Colonic mucosa (tissue), 4 donors: ENCODE results near the gene ABI1. TPM values are rescaled to one million over a fixed set of nuclear protein-coding genes. Genes with fewer than 3 reads are reported as not detected.
"Not testable (repeated sequence)": the region's sequence is repeated elsewhere in the genome, so short reads cannot be mapped to it uniquely, and the experiment has no call there.

Source experiments
- DNase-seq: peaks from one replicate; pipeline ENCODE4 v3.0.0-alpha.2; 2020
- H3K27ac ChIP-seq: fragments of 200-600 bp; one replicate; pipeline ENCODE4 v1.8.0; 2021
- H3K27me3 ChIP-seq: fragments of 200-600 bp; one replicate; pipeline ENCODE4 v1.8.0; 2021
- H3K36me3 ChIP-seq: fragments of 200-600 bp; one replicate; pipeline ENCODE4 v1.8.0; 2021
- H3K4me1 ChIP-seq: fragments of 200-600 bp; one replicate; pipeline ENCODE4 v1.8.0; 2021; ENCODE audit warnings: mild to moderate bottlenecking
- H3K4me3 ChIP-seq: fragments of 200-600 bp; one replicate; pipeline ENCODE4 v1.8.0; 2021
- H3K9ac ChIP-seq, 2 donors: one replicate each; pipeline ENCODE4 v1.7.0; 2013; ENCODE audit warnings: control low read depth in 2 of 2, low read depth in 2 of 2, low read length in 2 of 2
- H3K9me3 ChIP-seq: fragments of 200-600 bp; one replicate; pipeline ENCODE4 v1.8.0; 2021
- intact Hi-C: fragments of 100-400 bp; cut with DNase I; formaldehyde crosslinking; loops from one replicate; pipeline ENCODE4 v1.14.1; 2022
- total RNA-seq, 2 donors: library from RNA; stranded (reverse); fragmentation: NEBNext Ultra II Directional in 1 of 2; extraction: Animal tissue kit (Norgen Biotek cat#: 25700) in 1 of 2; gene quantifications; one replicate each; pipeline ENCODE4 v1.2.1, GENCODE V29; 2021
- TF ChIP-seq, protein P1 (sequence below): fragments of 200-600 bp; IDR thresholded peaks from one replicate; pipeline ENCODE4 v1.8.0; 2022; ENCODE audit warnings: antibody characterized with exemption, mild to moderate bottlenecking
- donor health status: healthy.
- donor health status: DM: no; HTN: no; CAD: no.
- donor health status: DM: no; HTN: no; CAD: no.

ABI1 gene
- total RNA-seq, result 10 to 100 TPM; 45.6 to 65.3 TPM

DNA sequence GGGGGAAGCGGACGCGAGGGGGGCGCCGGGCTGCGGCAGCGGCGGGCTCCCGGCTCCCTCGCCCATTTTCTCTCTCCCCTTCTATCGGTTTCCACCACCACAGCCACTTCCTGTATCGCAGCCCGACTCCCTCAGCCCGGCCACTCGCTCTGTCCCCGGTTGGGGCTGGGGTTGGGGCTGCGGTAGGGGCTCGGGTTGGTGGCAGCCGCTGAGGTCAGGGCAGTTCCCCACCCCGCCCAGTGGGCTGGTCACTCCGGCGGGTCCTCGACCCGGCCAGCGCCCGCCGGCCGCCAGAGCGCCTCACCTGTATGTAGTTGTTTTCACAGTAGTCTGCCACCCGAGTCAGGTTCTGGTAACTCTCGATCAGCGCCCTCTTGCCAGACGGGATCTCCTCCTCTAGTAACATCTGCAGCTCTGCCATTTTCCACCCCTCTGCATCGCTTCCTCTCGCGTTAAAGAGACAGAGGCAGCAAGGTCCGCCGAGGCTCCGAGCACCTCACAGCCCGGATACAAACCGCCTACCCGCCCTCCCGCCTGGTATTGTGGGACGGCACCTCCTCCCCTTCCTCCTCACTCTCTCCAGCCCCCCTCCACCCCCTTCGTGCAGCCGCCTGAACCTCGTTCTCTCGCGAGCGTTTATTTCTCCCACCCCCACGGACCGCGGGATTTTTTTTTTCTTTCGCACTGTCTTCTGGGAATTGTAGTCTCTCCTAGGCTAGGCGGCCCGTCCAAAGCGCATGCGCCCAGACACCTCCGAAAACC lies at the start of gene ABI1:
ABI1 (minus strand) TSS at position 516 of the 762 bp plus-strand sequence; CDS start at position 421, 95 bp downstream.
- Histone ChIP-seq H3K27ac (peak within 1 kb of the TSS; percentile 100), H3K9ac (peak within 1 kb of the TSS; percentile 95 to 97), H3K4me1 (peaks cover 14% of the 10 kb centered on the region), H3K36me3 (no peaks in the 10 kb centered on the region), H3K4me3 (peak within 1 kb of the TSS; percentile 93), H3K9me3 (no peaks in the 10 kb centered on the region), H3K27me3 (no peaks in the 10 kb centered on the region)
- DNase-seq, result peak; percentile 98
- TF ChIP-seq, protein P1, sequence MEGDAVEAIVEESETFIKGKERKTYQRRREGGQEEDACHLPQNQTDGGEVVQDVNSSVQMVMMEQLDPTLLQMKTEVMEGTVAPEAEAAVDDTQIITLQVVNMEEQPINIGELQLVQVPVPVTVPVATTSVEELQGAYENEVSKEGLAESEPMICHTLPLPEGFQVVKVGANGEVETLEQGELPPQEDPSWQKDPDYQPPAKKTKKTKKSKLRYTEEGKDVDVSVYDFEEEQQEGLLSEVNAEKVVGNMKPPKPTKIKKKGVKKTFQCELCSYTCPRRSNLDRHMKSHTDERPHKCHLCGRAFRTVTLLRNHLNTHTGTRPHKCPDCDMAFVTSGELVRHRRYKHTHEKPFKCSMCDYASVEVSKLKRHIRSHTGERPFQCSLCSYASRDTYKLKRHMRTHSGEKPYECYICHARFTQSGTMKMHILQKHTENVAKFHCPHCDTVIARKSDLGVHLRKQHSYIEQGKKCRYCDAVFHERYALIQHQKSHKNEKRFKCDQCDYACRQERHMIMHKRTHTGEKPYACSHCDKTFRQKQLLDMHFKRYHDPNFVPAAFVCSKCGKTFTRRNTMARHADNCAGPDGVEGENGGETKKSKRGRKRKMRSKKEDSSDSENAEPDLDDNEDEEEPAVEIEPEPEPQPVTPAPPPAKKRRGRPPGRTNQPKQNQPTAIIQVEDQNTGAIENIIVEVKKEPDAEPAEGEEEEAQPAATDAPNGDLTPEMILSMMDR, result no peak
- intact Hi-C loops, result no loop called here

DNA sequence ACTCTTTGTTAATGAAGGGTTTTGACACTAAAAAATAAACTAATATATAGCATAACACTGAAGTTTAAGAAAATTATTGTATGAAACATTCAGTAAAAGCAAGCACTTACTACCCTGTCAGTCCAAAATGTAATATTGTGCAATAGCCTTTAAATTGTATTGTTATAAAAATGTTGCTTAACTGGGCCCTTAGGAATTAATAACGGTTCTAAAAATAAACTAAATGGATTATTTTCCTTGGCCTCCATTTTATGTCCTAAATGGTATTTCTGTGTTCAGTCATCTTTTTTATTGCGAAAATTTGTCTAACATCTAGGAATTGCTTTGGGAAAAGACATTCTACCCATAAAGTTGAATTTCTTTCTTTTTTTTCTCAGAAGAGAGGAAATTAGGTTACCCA lies 49.0 kb upstream of the ABI1 start:
- H3K4me1 ChIP-seq, result no peaks in the 10 kb centered on the region
- TF ChIP-seq, protein P1, result no peak
- H3K9me3 ChIP-seq, result no peaks in the 10 kb centered on the region
- intact Hi-C loops, result no loop called here
- H3K4me3 ChIP-seq, result no peak overlapping the region
- no peak overlapping the region for H3K9ac ChIP-seq
- no peak for DNase-seq
- no peaks in the 10 kb centered on the region for H3K27me3 ChIP-seq
- no peak overlapping the region for H3K27ac ChIP-seq
- no peaks in the 10 kb centered on the region for H3K36me3 ChIP-seq

DNA sequence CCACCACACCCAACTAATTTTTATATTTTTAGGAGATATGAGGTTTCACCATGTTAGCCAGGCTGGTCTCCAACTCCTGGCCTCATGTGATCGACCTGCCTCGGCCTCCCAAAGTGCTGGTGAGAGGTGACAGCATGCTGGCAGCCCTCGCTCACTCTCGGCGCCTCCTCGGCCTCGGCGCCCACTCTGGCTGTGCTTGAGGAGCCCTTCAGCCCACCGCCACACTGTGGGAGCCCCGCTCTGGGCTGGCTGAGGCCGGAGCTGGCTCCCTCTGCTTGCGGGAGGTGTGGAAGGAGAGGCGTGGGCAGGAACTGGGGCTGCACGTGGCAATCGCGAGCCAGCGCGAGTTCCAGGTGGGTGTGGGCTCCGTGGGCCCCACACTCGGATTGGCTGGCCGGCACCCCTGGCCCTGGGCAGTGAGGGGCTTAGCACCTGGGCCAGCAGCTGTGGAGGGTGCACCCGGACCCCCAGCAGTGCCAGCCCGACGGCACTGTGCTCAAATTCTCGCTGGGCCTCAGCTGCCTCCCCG lies 44.6 kb upstream of the ABI1 start:
- H3K36me3 ChIP-seq, H3K27me3 ChIP-seq, DNase-seq, H3K4me1 ChIP-seq, H3K9ac ChIP-seq, H3K4me3 ChIP-seq, H3K27ac ChIP-seq, intact Hi-C loops, H3K9me3 ChIP-seq: not testable (repeated sequence)

DNA sequence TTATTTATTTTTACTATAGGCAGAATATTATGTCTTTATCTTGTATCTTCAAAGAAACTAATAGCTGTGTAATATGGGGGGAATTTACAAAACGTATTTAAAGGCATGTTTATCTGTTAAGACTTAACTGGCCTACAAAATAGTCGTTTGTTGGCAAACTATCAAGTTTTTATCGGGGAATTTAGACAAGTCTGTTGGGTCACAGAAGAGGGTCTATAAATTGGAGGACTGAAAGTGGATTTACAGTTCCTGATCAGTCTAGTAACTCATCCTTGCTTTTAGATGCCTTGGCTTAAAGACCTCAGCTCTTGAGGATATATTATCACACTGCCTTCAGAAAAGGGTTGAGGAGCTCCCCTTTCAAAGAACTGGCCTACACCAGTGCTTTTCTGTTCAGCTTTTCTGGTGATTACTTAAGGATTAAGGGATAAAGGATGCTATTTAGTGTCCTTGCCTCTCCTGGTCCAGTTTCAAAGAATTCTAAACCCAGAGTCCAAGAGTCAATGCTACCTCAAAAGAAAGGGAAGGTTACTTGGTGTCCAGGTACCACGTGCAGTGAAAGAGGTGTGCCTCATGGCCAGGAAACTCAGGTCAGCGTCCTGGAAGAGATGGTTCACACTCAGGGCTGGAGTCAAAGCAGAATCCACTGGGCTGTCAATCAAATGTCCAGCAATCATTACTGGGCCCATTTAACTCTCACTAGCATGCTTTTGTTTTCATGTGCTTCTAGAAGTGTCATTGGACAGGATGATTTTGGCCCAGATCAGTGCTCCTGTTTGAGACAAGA lies 42.9 kb upstream of the ABI1 start:
- Histone ChIP-seq H3K4me3 (no peak overlapping the region), H3K9me3 (no peaks in the 10 kb centered on the region), H3K27ac (no peak overlapping the region), H3K9ac (no peak overlapping the region), H3K36me3 (no peaks in the 10 kb centered on the region), H3K27me3 (no peaks in the 10 kb centered on the region), H3K4me1 (no peaks in the 10 kb centered on the region)
- no peak for DNase-seq
- intact Hi-C loops, result no loop called here
- TF ChIP-seq, protein P1, result no peak

DNA sequence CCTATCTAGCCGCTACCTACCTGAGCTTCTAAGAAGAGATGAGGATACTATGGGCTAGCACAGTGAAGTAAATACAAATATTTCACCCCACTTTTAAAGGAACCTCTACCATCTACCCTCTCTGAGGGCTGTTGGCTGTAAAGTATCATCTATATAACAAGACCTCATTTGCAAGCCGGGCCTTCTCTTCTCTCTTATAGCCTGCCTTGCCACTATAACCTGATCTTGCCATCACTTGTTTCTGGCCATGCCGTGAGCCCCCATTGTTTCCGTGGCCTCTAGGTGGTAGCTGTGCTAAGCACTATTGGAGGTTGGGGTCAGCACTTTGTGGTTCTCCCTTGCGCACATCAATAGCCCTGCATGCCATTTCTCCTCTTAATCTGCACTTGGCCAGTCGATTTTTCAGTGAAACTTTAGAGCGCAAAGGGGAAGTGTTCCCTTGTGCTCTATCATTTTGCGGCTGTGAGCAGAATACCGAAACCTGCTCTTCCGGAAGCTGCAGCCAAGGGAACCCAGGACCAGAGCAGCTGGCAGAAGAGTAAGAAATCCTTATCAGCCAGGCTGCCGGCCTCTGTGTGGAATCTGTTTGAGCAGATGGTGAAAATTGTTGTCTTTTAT lies 31.7 kb upstream of the ABI1 start:
- H3K27me3 ChIP-seq, H3K9me3 ChIP-seq, H3K36me3 ChIP-seq, H3K4me1 ChIP-seq, DNase-seq, intact Hi-C loops, H3K27ac ChIP-seq, H3K4me3 ChIP-seq, H3K9ac ChIP-seq: not testable (repeated sequence)

DNA sequence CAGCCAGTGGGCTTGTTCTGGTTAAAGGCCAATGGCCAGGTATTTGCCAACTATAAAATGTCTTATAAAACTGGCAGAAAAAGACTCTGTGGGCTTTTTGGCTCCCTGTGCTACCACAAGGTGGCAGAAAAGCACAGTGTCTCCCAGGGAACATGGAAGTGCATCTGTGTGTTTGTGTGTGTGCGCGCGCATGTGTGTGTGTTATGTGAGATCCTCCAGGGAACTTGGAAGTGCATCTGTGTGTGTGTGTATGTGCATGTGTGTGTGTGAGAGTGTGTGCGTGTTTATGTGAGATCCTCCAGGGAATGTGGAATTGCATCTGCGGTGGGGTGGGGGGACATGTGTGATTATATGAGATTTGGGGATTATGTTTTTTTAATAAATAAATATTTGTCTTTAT lies 30.2 kb upstream of the ABI1 start:
- peak; percentile 31 for DNase-seq
- Histone ChIP-seq H3K36me3 (no peaks in the 10 kb centered on the region), H3K4me3 (no peak overlapping the region), H3K9ac (no peak overlapping the region), H3K27me3 (no peaks in the 10 kb centered on the region), H3K4me1 (no peaks in the 10 kb centered on the region), H3K9me3 (no peaks in the 10 kb centered on the region), H3K27ac (no peak overlapping the region)
- TF ChIP-seq, protein P1, result peak; percentile 35
- intact Hi-C loops, result no loop called here
